GM13976 (cell line): ENCODE data around the gene PIF1.

Experiments
- DNase-seq: peaks from one replicate; pipeline ENCODE4 v3.0.0; 2012; ENCODE audit warnings: low spot score
- CTCF ChIP-seq: IDR thresholded peaks from 2 replicates; pipeline ENCODE4 v1.5.1; 2012; ENCODE audit warnings: borderline replicate concordance, mild to moderate bottlenecking; ENCODE audit not compliant: insufficient read depth; ENCODE audit errors: extremely low read depth, missing control alignments, control extremely low read depth
- in situ Hi-C: fragments of 300-500 bp; cut with MboI; formaldehyde crosslinking; loops from one replicate; pipeline ENCODE4 v1.12.0; 2022; ENCODE audit warnings: low sequenced_read_pairs, mixed read lengths, inconsistent platforms; ENCODE audit not compliant: unreplicated experiment

Gene PIF1

GRCh38 chr15:64783796-64784195 lies 41.7 kb downstream of the PIF1 start:
- TF ChIP-seq CTCF = no peak
- in situ Hi-C loops = no loop called here
- DNase-seq = no peak

GRCh38 chr15:64782751-64783150 lies 42.7 kb downstream of the PIF1 start:
- no peak for DNase-seq
- in situ Hi-C loops = no loop called here

GRCh38 chr15:64781299-64781698 lies 44.1 kb downstream of the PIF1 start:
- TF ChIP-seq CTCF = no peak
- in situ Hi-C loops = no loop called here
- no peak for DNase-seq

More at GRCh38 chr15:64782751-64783150, 42.7 kb downstream of the PIF1 start:
- TF ChIP-seq CTCF = no peak

- TF ChIP-seq CTCF = no peak
- no peak for DNase-seq
- in situ Hi-C loops = no loop called here
Measured at GRCh38 chr15:64780600-64781156, 44.8 kb downstream of the PIF1 start.

- in situ Hi-C loops = no loop called here
- no peak for TF ChIP-seq CTCF
- DNase-seq = no peak
Measured at GRCh38 chr15:64779630-64780029, 45.8 kb downstream of the PIF1 start.

- TF ChIP-seq CTCF = no peak
- in situ Hi-C loops = no loop called here
- DNase-seq = no peak
Measured at GRCh38 chr15:64779024-64779423, 46.4 kb downstream of the PIF1 start.
